GM12892 (cell line): ENCODE results near the gene BTBD6.
"Not testable (repeated sequence)": the region's sequence is repeated elsewhere in the genome, so short reads cannot be mapped to it uniquely, and the experiment has no call there.

Experiments used
- DNase-seq: peaks from one replicate; pipeline ENCODE4 v3.0.0; 2011; ENCODE audit not compliant: insufficient read length
- FAIRE-seq: peaks from 2 replicates; lab custom pipeline; 2011; peaks lifted over from hg19 to GRCh38; lab: Jason Lieb, UNC
- POLR2A ChIP-seq: IDR thresholded peaks from 2 replicates; pipeline ENCODE4 v1.6.1; 2011; ENCODE audit warnings: low read depth, low read length, control low read depth
- POLR2AphosphoS5 ChIP-seq: IDR thresholded peaks from 2 replicates; pipeline ENCODE4 v1.6.1; 2011; ENCODE audit warnings: low read depth, low read length, control low read depth
- TAF1 ChIP-seq: IDR thresholded peaks from 2 replicates; pipeline ENCODE4 v1.6.1; 2011; ENCODE audit warnings: low read depth, mild to moderate bottlenecking, control low read depth, low read length, borderline replicate concordance

Gene BTBD6

GRCh38 chr14:105267820-105268548, 19.7 kb downstream of the BTBD6 start:
- no peak for FAIRE-seq
- DNase-seq: no peak
- TF ChIP-seq TAF1: no peak
- no peak for TF ChIP-seq POLR2AphosphoS5
- no peak for TF ChIP-seq POLR2A

- no peak for TF ChIP-seq POLR2AphosphoS5
- TF ChIP-seq POLR2A: no peak
- no peak for TF ChIP-seq TAF1
- FAIRE-seq: no peak
- DNase-seq: no peak
Observed at GRCh38 chr14:105268736-105269354, 20.5 kb downstream of the BTBD6 start.

- DNase-seq: no peak
- FAIRE-seq: no peak
- no peak for TF ChIP-seq TAF1
Observed at GRCh38 chr14:105269405-105269804, 21.1 kb downstream of the BTBD6 start.

- TF ChIP-seq POLR2AphosphoS5 (no peak), TAF1 (no peak), POLR2A (no peak)
- FAIRE-seq (no peak), DNase-seq (no peak)
Observed at GRCh38 chr14:105271224-105271890, 23.0 kb downstream of the BTBD6 start.

- no peak for TF ChIP-seq TAF1
- TF ChIP-seq POLR2AphosphoS5: no peak
- no peak for TF ChIP-seq POLR2A
- FAIRE-seq (no peak), DNase-seq (no peak)
Observed at GRCh38 chr14:105272623-105273022, 24.3 kb downstream of the BTBD6 start.

DNA sequence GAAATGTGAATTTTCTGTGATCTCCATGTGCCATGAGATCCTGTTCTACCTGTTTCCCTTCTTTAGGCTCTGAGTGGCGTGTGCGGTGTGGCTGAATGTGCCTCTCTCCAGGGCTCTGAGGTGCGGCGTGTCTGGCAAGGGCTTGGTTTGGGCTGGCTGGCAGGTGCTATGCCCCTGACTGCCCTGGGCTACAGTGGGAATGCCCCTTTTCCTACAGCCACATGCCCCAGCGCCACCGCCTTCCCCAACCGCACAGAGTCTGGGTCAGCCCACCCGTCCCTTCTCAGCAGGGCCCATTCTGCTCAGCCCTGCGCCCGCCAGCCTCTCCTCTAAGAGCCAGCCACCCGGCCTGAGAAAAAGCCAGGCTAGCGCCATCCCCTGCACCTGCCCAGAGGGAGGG, 24.7 kb downstream of the BTBD6 start:
- TF ChIP-seq POLR2AphosphoS5: no peak
- TF ChIP-seq TAF1: no peak
- no peak for TF ChIP-seq POLR2A
- no peak for DNase-seq
- FAIRE-seq: no peak

DNA sequence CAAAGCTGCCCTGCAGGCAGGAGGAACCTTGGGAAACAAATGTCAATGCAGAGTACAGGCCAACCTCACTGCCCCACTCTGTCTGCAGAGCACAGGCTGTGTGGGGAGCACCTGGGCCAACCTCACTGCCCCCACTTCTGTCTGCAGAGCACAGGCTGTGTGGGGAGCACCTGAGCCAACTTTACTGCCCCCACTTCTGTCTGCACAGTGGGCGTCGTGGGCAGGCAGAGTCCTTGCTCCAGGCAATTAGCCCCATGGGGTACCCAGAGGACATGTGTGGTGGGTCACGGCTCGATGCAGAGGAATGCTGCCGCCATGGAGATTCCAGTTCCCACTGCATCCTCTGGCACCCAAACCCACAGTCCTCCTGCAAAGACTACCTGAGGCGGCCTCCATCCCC, 26.3 kb downstream of the BTBD6 start:
- DNase-seq: no peak
- TF ChIP-seq POLR2A (no peak), TAF1 (no peak), POLR2AphosphoS5 (no peak)
- no peak for FAIRE-seq

GRCh38 chr14:105275267-105275946, 27.1 kb downstream of the BTBD6 start:
- DNase-seq (no peak), FAIRE-seq (no peak)
- TF ChIP-seq POLR2A (no peak), POLR2AphosphoS5 (no peak), TAF1 (no peak)

- DNase-seq, FAIRE-seq: not testable (repeated sequence)
Observed at GRCh38 chr14:105277448-105277847, 29.1 kb downstream of the BTBD6 start.

- no peak for TF ChIP-seq POLR2A
- no peak for TF ChIP-seq POLR2AphosphoS5
- no peak for TF ChIP-seq TAF1
- FAIRE-seq (no peak), DNase-seq (no peak)
Observed at GRCh38 chr14:105279642-105280361, 31.5 kb downstream of the BTBD6 start.

- DNase-seq (no peak), FAIRE-seq (no peak)
- TF ChIP-seq POLR2A: no peak
- no peak for TF ChIP-seq POLR2AphosphoS5
- TF ChIP-seq TAF1: no peak
Observed at GRCh38 chr14:105280525-105280924, 32.2 kb downstream of the BTBD6 start.

DNA sequence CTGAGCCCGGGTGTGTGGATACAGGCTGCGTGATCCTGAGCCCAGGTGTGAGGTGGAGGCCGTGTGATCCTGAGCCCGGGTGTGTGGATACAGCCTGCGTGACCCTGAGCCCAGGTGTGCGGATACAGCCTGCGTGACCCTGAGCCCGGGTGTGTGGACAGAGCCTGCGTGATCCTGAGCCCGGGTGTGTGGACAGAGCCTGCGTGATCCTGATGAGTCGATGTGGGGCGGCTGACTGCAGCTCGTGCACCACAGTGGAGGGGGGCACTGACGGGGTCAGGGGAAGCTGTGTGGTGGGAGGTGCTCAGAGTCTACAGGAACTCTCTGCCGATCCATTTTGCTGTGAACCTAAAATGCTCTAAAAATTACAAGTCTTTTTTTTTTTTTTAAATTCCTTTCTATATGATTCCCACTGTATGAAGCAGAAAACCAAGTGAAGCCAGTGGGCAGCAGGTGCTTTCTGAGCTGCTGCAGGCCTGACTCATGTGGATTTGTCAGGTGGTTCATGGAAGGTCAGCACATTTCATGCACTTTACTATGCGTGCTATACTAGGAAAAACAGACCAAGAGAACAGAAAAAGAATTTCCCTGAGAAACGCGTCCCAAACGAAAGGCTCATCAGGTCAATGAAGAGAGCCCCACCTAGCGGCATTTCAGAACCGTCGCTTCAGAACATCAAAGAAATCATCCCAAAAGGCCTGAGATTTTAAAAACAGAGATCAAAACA, 33.2 kb downstream of the BTBD6 start:
- no peak for DNase-seq
- no peak for TF ChIP-seq TAF1
- TF ChIP-seq POLR2A: no peak
- TF ChIP-seq POLR2AphosphoS5: no peak
- FAIRE-seq: peak; percentile 70
